LHCN-M2 (cell line): Measurements from ENCODE around the gene HUS1B. TPM values are rescaled to one million over a fixed set of nuclear protein-coding genes. Genes with fewer than 3 reads are reported as not detected.
"Not testable (repeated sequence)": the region's sequence is repeated elsewhere in the genome, so short reads cannot be mapped to it uniquely, and the experiment has no call there.

ENCODE experiments used
- DNase-seq: peaks from one replicate; pipeline ENCODE4 v3.0.0-alpha.2; 2012; ENCODE audit warnings: low read depth
- total RNA-seq: library from RNA; depleted of rRNA; stranded (reverse); fragments of >200 nt; gene quantifications from 2 replicates; pipeline ENCODE4 v1.2.3, GENCODE V29; 2014

The HUS1B gene
- total RNA-seq, 1 experiment from 2014 or later = 0.17 TPM

- DNase-seq = no peak
Measured at GRCh38 chr6:679282-679681, 22.4 kb upstream of the HUS1B start.

DNA sequence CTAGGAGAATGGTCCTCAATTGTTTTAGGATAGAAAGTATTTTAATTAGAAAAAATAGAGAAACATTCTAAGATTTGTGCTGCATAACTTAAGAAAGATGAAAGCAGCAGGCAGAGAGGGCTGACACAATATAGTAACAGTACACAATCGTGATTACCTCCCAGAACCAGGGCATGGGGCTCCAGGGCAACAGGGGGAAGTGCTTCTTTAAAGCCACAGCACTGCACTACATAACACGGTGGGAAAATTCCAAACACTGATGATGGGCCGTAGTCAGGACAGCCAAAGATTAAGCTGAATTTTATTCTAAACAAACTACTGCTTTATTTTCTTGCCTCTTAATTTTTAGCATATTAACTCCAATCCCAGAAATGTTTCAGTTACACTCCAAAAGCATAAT is 21.6 kb upstream of the HUS1B start:
- DNase-seq = no peak

DNA sequence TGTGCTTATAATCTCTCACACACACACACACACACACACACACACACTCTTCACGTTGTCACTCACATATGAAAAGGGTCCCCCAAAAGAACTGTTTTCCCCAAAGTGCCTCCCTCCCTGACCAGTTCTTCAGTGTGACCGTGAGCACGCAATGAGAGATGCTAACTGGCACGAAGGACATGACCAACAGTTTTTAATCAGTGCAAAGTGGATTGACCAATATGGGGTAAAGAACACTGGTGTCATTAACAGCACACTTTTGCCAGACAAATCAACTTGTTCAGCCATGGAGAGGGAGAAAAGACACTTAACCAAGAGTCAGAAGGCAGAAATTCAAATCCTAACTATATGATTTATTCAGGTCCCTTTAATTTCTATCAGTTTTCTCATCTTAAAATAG is 21.0 kb upstream of the HUS1B start:
- no peak for DNase-seq

- no peak for DNase-seq
Measured at GRCh38 chr6:674956-675355, 18.1 kb upstream of the HUS1B start.

DNA sequence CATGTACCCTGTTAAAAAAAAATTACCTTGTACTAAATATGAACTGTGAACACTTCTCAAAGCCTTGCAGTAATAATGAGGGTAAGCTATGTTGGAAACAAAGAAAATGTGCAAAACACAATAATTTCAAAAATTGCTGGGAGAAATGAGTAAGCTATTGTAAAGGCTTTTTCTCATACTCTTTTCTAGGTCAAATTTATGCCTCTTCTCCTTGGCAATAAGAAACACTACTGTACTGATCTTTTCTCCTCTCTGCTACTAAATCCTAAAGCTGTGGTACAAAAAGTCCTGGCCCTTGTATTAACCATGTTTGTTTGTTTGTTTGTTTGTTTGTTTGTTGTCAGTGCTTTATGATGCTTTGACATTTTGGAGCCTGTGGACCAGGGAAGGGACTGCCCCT is 17.5 kb upstream of the HUS1B start:
- no peak for DNase-seq

DNA sequence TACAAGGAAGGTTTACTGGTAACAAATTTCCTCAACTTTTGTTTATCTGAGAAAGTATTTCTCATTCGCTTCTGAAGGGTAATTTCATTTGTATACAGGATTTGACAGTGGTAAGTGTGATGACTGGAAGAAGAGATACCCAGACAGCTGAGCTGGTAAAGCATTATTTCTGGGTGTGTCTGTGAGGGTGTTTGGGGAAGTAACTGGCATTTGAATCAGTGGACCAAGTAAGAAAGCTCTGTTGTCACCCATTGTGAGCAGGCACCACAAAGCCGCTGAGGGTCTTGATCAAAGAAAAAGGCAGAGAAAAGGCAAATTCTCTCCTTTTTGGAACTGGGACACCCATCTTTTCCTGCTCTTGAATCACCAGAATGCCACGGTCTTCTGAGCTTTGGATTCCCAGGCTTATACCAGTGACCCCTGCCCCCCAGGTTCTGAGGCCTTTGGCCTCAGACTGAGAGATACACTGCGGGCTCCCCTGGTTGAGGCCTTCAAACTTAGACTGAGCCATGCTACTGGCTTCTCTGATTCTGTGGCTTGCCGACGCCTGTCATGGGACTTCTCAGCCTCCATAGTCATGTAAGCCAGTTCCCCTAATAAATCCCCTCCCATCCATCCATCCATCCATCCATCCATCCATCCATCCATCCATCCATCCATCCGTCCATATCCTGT is 10.5 kb upstream of the HUS1B start:
- no peak for DNase-seq

GRCh38 chr6:665403-666267 is 8.7 kb upstream of the HUS1B start:
- no peak for DNase-seq

DNA sequence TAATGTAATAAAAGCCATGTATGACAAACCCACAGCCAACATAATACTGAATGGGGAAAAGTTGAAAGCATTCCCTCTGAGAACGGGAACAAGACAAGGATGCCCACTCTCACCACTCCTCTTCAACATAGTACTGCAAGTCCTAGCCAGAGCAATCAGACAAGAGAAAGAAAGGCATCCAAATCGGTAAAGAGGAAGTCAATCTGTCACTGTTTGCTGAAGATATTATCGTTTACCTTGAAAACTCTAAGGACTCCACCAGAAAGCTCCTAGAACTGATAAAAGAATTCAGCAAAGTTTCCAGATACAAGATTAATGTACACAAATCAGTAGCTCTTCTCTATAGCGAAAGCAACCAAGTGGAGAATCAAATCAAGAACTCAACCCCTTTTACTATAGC is 6.9 kb upstream of the HUS1B start:
- DNase-seq = not testable (repeated sequence)

- no peak for DNase-seq
Measured at GRCh38 chr6:659716-660581, 3.0 kb upstream of the HUS1B start.

GRCh38 chr6:658244-658643 is 1.3 kb upstream of the HUS1B start:
- DNase-seq = peak; percentile 45

- DNase-seq = no peak
Measured at GRCh38 chr6:657743-658142, 843 bp upstream of the HUS1B start.

- peak; percentile 3 for DNase-seq
Measured at GRCh38 chr6:654136-654535, 2.8 kb downstream of the HUS1B start.

DNA sequence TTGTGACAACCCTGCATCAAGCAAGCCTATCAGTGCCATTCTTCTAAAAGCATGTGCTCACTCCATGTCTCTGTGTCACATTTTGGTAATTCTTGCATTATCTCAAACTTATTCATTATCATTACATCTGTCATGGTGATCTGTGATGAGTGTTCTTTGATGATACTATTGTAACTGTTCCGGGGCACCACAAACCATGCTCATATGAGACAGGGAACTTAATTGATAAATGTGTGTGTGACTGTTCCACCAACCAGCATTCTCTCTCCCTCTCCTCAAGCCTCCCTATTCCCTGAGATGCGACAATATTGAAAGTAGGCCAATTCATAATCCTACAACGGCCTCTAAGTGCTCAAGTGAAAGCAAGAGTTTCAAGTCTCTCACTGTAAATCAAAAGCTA is 4.0 kb downstream of the HUS1B start:
- no peak for DNase-seq

- DNase-seq = no peak
Measured at GRCh38 chr6:650098-650497, 6.8 kb downstream of the HUS1B start.

DNA sequence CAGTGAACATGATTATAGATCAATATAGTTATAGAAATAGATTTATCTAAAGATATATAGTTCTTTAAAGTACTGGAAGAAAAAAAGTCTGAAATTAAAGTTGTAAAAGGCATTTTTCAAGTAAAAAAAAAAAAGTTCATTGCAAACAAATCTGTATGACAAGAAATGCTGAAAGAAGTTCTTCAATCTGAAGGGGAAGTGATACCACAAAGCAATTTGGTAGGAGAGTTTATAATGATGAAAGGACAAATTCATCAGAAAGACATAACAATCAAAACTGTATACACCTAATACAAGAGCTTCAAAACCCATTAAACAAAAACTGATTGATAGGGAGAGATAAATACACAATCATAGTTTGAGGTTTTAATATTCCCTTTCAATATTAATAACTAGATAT is 14.1 kb downstream of the HUS1B start:
- no peak for DNase-seq

DNA sequence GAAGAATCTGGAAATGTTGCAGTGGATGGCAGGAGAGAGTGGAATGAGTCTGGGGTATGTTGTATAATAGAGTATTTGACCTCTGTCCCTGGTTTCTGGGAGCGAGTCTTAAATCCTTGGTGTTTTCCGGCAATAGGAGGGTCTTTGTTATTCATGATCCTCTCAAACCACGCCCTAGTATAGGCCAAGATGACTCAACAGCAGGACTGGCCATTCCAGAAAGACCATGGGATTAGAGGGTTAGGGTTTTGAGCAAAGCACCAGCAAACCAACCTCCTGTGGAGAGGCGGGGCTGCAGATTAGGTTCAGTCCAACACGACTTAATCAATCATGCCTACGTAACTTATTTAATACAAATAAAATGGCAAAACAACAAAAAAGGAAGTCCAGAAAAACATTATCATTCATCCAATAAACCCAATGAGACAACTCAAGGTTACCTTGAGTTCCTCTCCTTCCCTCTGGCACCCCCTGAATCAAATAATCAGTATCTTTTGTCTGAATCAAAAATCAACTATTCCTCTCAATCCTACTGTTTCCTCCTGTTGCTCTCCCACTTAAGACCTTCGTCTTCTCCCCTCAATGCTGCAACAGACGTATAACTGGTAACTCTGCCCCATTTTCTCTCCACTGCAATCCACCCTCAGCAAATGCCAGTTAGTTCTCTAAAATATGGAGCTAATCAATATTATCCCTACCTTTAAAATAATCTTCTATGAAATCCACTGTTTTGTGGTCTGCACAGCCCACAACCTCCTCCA is 15.5 kb downstream of the HUS1B start:
- DNase-seq = no peak

- no peak for DNase-seq
Measured at GRCh38 chr6:636488-636887, 20.4 kb downstream of the HUS1B start.

GRCh38 chr6:635233-635632 is 21.7 kb downstream of the HUS1B start:
- no peak for DNase-seq

- DNase-seq = no peak
Measured at GRCh38 chr6:633611-634010, 23.3 kb downstream of the HUS1B start.

- DNase-seq = no peak
Measured at GRCh38 chr6:628766-629165, 28.1 kb downstream of the HUS1B start.

- peak; percentile 98 for DNase-seq
Measured at GRCh38 chr6:626236-626635, 30.7 kb downstream of the HUS1B start.
